GM18868 (cell line): ENCODE results near the gene SLC19A1.

Experiments used
- ATAC-seq: cut with Tn5 transposase; IDR thresholded peaks from one replicate; pipeline ENCODE4 v1.9.1; 2021; ENCODE audit warnings: mild to moderate bottlenecking, moderate library complexity; ENCODE audit not compliant: unreplicated experiment

Gene SLC19A1

GRCh38 chr21:45519182-45519581, 23.1 kb downstream of the SLC19A1 start:
- no peak for ATAC-seq

- ATAC-seq, result no peak
These were observed 23.5 kb downstream of the SLC19A1 start for GRCh38 chr21:45518742-45519141.

GRCh38 chr21:45517249-45518065, 24.8 kb downstream of the SLC19A1 start:
- ATAC-seq, result no peak

- ATAC-seq, result no peak
These were observed 25.5 kb downstream of the SLC19A1 start for GRCh38 chr21:45516671-45517151.

- no peak for ATAC-seq
These were observed 26.1 kb downstream of the SLC19A1 start for GRCh38 chr21:45516071-45516670.

- no peak for ATAC-seq
These were observed 26.8 kb downstream of the SLC19A1 start for GRCh38 chr21:45515241-45516061.

- no peak for ATAC-seq
These were observed 27.8 kb downstream of the SLC19A1 start for GRCh38 chr21:45514311-45515021.

- ATAC-seq, result no peak
These were observed 28.4 kb downstream of the SLC19A1 start for GRCh38 chr21:45513741-45514310.

- ATAC-seq, result no peak
These were observed 29.1 kb downstream of the SLC19A1 start for GRCh38 chr21:45513003-45513717.

- no peak for ATAC-seq
These were observed 29.6 kb downstream of the SLC19A1 start for GRCh38 chr21:45512626-45513002.

- no peak for ATAC-seq
These were observed 30.4 kb downstream of the SLC19A1 start for GRCh38 chr21:45511661-45512431.

- ATAC-seq, result no peak
These were observed 31.2 kb downstream of the SLC19A1 start for GRCh38 chr21:45511007-45511406.

GRCh38 chr21:45510466-45510955, 31.7 kb downstream of the SLC19A1 start:
- ATAC-seq, result no peak

GRCh38 chr21:45509566-45510465, 32.4 kb downstream of the SLC19A1 start:
- ATAC-seq, result no peak

- ATAC-seq, result no peak
These were observed 33.4 kb downstream of the SLC19A1 start for GRCh38 chr21:45508607-45509565.

GRCh38 chr21:45507888-45508508, 34.2 kb downstream of the SLC19A1 start:
- ATAC-seq, result no peak
